LHCN-M2 (cell line): ENCODE data around the gene VSIR. TPM values are rescaled to one million over a fixed set of nuclear protein-coding genes. Genes with fewer than 3 reads are reported as not detected.

Experiments used
- DNase-seq: peaks from one replicate; pipeline ENCODE4 v3.0.0-alpha.2; 2012; ENCODE audit warnings: low read depth
- total RNA-seq: library from RNA; depleted of rRNA; stranded (reverse); fragments of >200 nt; gene quantifications from 2 replicates; pipeline ENCODE4 v1.2.3, GENCODE V29; 2014

The VSIR gene
- total RNA-seq, 1 experiment from 2014 or later: 18.6 TPM

GRCh38 chr10:71713135-71714030, 59.9 kb downstream of the VSIR start:
- peak; percentile 81 for DNase-seq

GRCh38 chr10:71712572-71713134, 60.7 kb downstream of the VSIR start:
- no peak for DNase-seq

- DNase-seq: no peak
These were observed 61.1 kb downstream of the VSIR start for GRCh38 chr10:71712170-71712569.

- DNase-seq: no peak
These were observed 62.2 kb downstream of the VSIR start for GRCh38 chr10:71711052-71711623.

DNA sequence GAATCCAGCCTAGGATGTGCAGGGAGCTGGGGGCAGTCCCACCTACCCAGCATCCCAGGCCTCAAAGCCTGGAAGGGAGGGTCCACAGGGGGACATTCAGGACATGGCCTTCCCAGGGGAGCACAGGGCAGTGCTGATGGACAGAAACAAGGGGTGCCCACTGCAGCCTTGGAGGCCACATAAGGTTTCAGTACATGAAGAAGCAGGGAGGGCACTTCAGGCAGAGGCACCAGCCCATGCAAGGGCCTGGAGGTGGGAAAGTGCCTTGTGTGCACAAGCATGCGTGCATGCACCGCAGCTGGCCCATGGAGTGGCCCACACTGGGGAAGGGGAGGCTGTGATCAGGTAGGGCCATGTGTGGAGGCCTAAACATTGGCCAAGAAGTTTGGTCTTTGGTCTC, 62.8 kb downstream of the VSIR start:
- no peak for DNase-seq

GRCh38 chr10:71708897-71709882, 64.1 kb downstream of the VSIR start:
- DNase-seq: no peak

- no peak for DNase-seq
These were observed 65.0 kb downstream of the VSIR start for GRCh38 chr10:71708301-71708703.

DNA sequence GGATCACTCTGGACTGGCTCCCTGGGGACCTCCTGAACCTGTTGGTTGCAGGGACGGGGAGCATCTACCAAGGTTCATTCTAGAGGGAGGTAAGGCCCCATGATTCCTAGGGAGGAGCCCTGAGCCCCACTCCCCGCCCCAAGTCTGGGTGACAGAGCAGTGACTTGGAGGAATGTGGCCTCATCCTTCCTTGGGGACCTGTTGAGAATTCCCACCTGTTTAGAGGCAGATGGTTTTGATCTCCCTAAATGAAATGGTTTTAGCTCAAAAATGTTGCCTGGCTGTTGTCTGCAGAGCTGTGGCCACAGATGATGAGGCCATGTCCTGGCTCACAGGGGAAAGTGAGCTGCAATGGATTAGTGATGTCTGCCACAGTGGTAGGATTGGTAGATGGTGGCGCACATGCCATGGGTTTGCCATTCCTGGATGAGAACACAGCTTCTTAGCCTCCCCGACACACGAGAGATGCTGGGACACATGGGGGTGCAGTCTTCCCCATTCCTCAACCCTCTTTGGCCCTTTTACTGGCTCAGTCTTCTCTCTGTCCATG, 66.0 kb downstream of the VSIR start:
- no peak for DNase-seq

DNA sequence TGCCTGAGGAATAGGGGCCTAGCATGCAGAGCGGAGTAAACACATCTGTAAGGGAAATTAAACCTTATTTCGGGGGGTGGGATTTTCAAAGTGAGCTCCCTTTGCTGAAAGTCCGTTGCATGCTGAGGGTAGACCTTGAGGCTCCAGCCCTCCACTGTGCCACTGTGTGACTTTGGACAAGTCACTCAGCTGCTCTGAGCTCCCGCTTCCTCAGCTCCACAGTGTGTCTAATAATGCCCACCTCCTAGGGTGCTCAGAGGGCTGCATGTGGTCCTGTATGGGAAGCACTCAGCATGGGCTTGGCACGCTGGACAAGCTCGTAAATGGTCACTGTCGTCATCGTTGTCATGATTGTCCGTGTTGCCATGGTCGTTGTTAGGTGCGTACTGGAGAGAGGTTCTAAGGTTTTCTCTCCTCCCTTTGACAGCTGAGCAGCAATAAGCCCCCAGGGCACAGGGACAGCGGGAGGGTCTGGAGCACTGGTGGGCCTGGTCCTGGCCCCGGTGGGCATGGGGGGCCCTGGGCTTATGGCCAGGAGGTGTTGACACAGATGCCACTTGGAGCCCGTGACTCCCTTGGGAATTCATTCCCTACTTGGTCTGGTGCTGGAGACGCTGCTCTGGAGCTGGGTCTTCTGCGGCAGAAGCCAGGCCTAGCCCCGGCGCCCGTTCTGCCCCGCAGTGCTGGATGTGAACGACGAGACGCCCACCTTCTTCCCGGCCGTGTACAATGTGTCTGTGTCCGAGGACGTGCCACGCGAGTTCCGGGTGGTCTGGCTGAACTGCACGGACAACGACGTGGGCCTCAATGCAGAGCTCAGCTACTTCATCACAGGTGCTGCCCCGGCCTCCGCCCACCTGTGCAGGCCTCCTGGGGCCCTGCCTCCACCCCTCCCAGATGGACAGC, 66.9 kb downstream of the VSIR start:
- DNase-seq: no peak

GRCh38 chr10:71705582-71705981, 67.7 kb downstream of the VSIR start:
- DNase-seq: peak; percentile 21

DNA sequence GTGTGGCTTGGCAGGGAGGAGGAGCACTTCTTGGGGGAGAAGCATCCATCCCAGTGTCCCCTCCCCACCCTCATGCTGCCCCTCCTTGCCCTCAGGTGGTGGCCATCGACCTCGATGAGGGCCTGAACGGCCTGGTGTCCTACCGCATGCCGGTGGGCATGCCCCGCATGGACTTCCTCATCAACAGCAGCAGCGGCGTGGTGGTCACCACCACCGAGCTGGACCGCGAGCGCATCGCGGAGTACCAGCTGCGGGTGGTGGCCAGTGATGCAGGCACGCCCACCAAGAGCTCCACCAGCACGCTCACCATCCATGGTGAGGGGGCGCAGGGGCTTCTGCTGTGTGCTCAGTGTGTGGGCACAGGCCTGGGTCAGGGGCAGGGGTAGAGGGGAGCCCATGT, 68.5 kb downstream of the VSIR start:
- DNase-seq: no peak

DNA sequence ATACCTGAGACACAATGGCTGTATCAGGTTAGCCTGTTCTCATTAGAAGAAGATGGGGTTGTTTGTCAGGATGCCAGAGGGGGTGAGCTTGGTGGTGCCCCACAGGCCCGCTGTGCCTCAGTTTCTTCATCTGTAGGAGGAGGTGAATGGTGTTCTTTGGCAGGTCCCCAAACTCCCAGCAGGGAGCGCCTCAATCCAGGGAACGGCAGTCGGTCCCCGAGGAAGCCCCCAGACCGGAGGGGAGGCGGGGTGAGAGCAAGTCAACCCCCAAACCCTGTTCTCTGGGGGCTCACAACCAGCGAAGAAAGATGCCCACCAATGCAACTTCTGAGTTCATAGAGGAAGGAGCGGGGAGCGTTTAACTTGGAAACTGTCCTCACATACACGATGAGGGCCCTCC, 69.7 kb downstream of the VSIR start:
- no peak for DNase-seq

GRCh38 chr10:71701496-71702132, 71.7 kb downstream of the VSIR start:
- no peak for DNase-seq

GRCh38 chr10:71700731-71701368, 72.5 kb downstream of the VSIR start:
- no peak for DNase-seq

DNA sequence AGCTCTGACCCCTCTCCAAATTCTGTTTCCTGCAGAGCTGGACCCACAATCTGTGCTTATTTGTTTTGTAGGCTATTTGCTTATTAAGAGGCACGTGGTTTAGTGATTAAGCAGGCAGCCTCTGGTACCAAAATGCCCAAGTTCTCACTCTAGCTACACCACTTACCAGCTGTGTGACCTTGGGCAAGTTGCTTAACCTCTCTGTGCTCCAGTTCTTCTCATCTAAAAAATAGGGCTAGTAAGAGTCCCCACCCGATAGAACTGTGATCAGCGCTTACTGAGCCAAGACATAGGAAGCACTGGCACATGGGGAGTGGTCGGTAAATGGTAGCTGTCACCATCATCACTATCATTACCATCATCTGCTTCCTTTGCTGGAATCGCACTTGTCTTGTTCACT, 74.6 kb downstream of the VSIR start:
- DNase-seq: no peak

- DNase-seq: no peak
These were observed 75.2 kb downstream of the VSIR start for GRCh38 chr10:71697938-71698709.
